Central memory CD4-positive, alpha-beta T cell (primary cell): Measurements from ENCODE around the gene CHKB.

Experiments
- DNase-seq: peaks from one replicate; pipeline ENCODE4 v3.0.0; 2022

CHKB gene

GRCh38 chr22:50597097-50597496, 14.4 kb upstream of the CHKB start:
- no peak for DNase-seq

GRCh38 chr22:50595189-50595588, 12.5 kb upstream of the CHKB start:
- DNase-seq, result no peak

- DNase-seq, result no peak
Observed at GRCh38 chr22:50587407-50587806, 4.8 kb upstream of the CHKB start.

GRCh38 chr22:50586416-50586815, 3.8 kb upstream of the CHKB start:
- no peak for DNase-seq

GRCh38 chr22:50585781-50586180, 3.1 kb upstream of the CHKB start:
- DNase-seq, result no peak

GRCh38 chr22:50585238-50585637, 2.6 kb upstream of the CHKB start:
- DNase-seq, result no peak

- DNase-seq, result no peak
Observed at GRCh38 chr22:50584106-50585096, 1.8 kb upstream of the CHKB start.

- no peak for DNase-seq
Observed at GRCh38 chr22:50583294-50583861, 729 bp upstream of the CHKB start.

GRCh38 chr22:50581950-50582492, 628 bp downstream of the CHKB start:
- no peak for DNase-seq

GRCh38 chr22:50581031-50581949, 1.4 kb downstream of the CHKB start:
- DNase-seq, result no peak

- no peak for DNase-seq
Observed at GRCh38 chr22:50579752-50580151, 2.9 kb downstream of the CHKB start.

- no peak for DNase-seq
Observed at GRCh38 chr22:50578776-50579310, 3.8 kb downstream of the CHKB start.

GRCh38 chr22:50577987-50578775, 4.5 kb downstream of the CHKB start, which contains the start of gene CPT1B:
Gene CPT1B, minus strand, starts transcription at chr22:50578427. Its CDS starts 512 bp downstream, at chr22:50577915.
- DNase-seq, result no peak

- DNase-seq, result no peak
Observed at GRCh38 chr22:50577697-50577986, 5.0 kb downstream of the CHKB start.

- DNase-seq, result no peak
Observed at GRCh38 chr22:50576806-50577696, 5.6 kb downstream of the CHKB start.

GRCh38 chr22:50576070-50576469, 6.6 kb downstream of the CHKB start:
- DNase-seq, result no peak

- DNase-seq, result no peak
Observed at GRCh38 chr22:50575426-50575941, 7.2 kb downstream of the CHKB start.

- no peak for DNase-seq
Observed at GRCh38 chr22:50574383-50574755, 8.3 kb downstream of the CHKB start.

- no peak for DNase-seq
Observed at GRCh38 chr22:50573491-50574382, 8.9 kb downstream of the CHKB start.
